IPS DF 4.7 (cell line): Measurements from ENCODE around the gene PNMT.

Experiments
- DNase-seq: peaks from one replicate; pipeline ENCODE4 v3.0.0-alpha.2; 2013; ENCODE audit warnings: low spot score; ENCODE audit errors: extremely low read depth

PNMT gene

GRCh38 chr17:39667945-39668924 lies at the start of gene PNMT:
Gene PNMT (plus strand): TSS chr17:39668453. CDS start chr17:39668476, 23 bp downstream.
- no peak for DNase-seq

GRCh38 chr17:39618956-39619785 lies 49.1 kb upstream of the PNMT start:
- DNase-seq = no peak

GRCh38 chr17:39619786-39620101 lies 48.5 kb upstream of the PNMT start:
- DNase-seq = no peak

- no peak for DNase-seq
These were observed 46.5 kb upstream of the PNMT start for GRCh38 chr17:39621523-39622379.

GRCh38 chr17:39622380-39623006 lies 45.8 kb upstream of the PNMT start:
- DNase-seq = no peak

- no peak for DNase-seq
These were observed 44.8 kb upstream of the PNMT start for GRCh38 chr17:39623356-39623950.

- DNase-seq = no peak
These were observed 43.9 kb upstream of the PNMT start for GRCh38 chr17:39624313-39624712.

GRCh38 chr17:39625198-39625785 lies 43.0 kb upstream of the PNMT start:
- DNase-seq = no peak

- DNase-seq = no peak
These were observed 41.8 kb upstream of the PNMT start, which contains the start of gene PPP1R1B for GRCh38 chr17:39626171-39627046. Gene PPP1R1B (plus strand): TSS chr17:39626952. CDS start chr17:39627393, 441 bp downstream.

- no peak for DNase-seq
These were observed 41.1 kb upstream of the PNMT start for GRCh38 chr17:39627047-39627711.

- no peak for DNase-seq
These were observed 40.3 kb upstream of the PNMT start for GRCh38 chr17:39627712-39628516.

GRCh38 chr17:39628655-39629493 lies 39.4 kb upstream of the PNMT start:
- DNase-seq = no peak

GRCh38 chr17:39629494-39629880 lies 38.8 kb upstream of the PNMT start:
- no peak for DNase-seq

- no peak for DNase-seq
These were observed 38.4 kb upstream of the PNMT start for GRCh38 chr17:39629898-39630297.

GRCh38 chr17:39631403-39631802 lies 36.9 kb upstream of the PNMT start:
- DNase-seq = no peak

GRCh38 chr17:39632153-39632941 lies 35.9 kb upstream of the PNMT start:
- no peak for DNase-seq
